Ovary (tissue), 9 donors: ENCODE data around the gene APEX1. TPM values are rescaled to one million over a fixed set of nuclear protein-coding genes. Genes with fewer than 3 reads are reported as not detected.

Experiments used
- DNase-seq, 5 donors: peaks; one replicate each; pipeline ENCODE4 v3.0.0-alpha.2; 2019 to 2020
- H3K27ac ChIP-seq, 2 donors: fragments of 200-600 bp; one replicate each; pipeline versions ENCODE4 v1.5.1 to v1.8.0; 2019 to 2022
- H3K27me3 ChIP-seq: fragments of 200-600 bp; one replicate; pipeline ENCODE4 v1.8.0; 2022
- H3K36me3 ChIP-seq: fragments of 200-600 bp; sonication (generic); one replicate; pipeline ENCODE4 v1.5.1; 2019
- H3K4me1 ChIP-seq: one replicate; pipeline ENCODE4 v1.8.1; 2013; ENCODE audit warnings: mild to moderate bottlenecking, moderate library complexity; ENCODE audit not compliant: insufficient read depth
- H3K4me3 ChIP-seq: fragments of 200-600 bp; sonication (generic); one replicate; pipeline ENCODE4 v1.5.1; 2017
- H3K9me3 ChIP-seq, 2 donors: fragments of 200-600 bp in 1 of 2; sonication (generic) in 1 of 2; one replicate each; pipeline versions ENCODE4 v1.5.1 to v1.8.1; 2013 to 2019; ENCODE audit warnings: mild to moderate bottlenecking in 1 of 2, moderate library complexity in 1 of 2
- EP300 ChIP-seq: sonication (generic); formaldehyde crosslinking; IDR thresholded peaks from one replicate; pipeline ENCODE4 v1.6.1; 2017; ENCODE audit warnings: antibody characterized with exemption
- POLR2A ChIP-seq: fragments of 450-650 bp; IDR thresholded peaks from one replicate; pipeline ENCODE4 v1.6.1; 2017; ENCODE audit warnings: antibody characterized with exemption, mild to moderate bottlenecking, moderate library complexity
- WGBS, 3 donors: extraction: QIAGEN DNeasy Blood & Tissue Kit in 1 of 3; methylation state at CpG; one replicate each; pipeline versions ENCODE4 v1.1.5 to v1.1.7; 2013 to 2017; 5-methylcytosine and 5-hydroxymethylcytosine counted together
- intact Hi-C, 4 donors: fragments of 100-400 bp; cut with DNase I; formaldehyde crosslinking; loops; one replicate each; pipeline versions ENCODE4 v1.11.0 to v1.15.1; 2022 to 2023
- polyA plus RNA-seq, 2 donors: library from polyadenylated mRNA; stranded (reverse); fragments of 200-250 nt in 1 of 2; fragments of 350-450 nt in 1 of 2; fragmentation: Illumina TruSeq in 1 of 2; extraction: RNeasy Lipid Tissue Mini Kit (QIAGEN cat#74804) in 1 of 2; gene quantifications; one replicate each; pipeline ENCODE4 v1.2.3, GENCODE V29; 2013 to 2014
- total RNA-seq, 7 donors: library from RNA; depleted of rRNA in 2 of 7; stranded (reverse); fragments of >200 nt in 2 of 7; fragmentation: NEBNext Ultra II Directional in 3 of 7; extraction: Animal tissue kit (Norgen Biotek cat#: 25700) in 3 of 7; gene quantifications; one replicate each; pipeline versions ENCODE4 v1.1.0 to v1.2.4, GENCODE V29; 2016 to 2023
- TF ChIP-seq, protein P1 (sequence below), 3 donors: fragments of 450-650 bp in 2 of 3; fragments of 200-600 bp in 1 of 3; IDR thresholded peaks; one replicate each; pipeline versions ENCODE4 v1.5.1 to v1.8.0; 2016 to 2022; ENCODE audit warnings: antibody characterized with exemption in 3 of 3, mild to moderate bottlenecking in 1 of 3
- donor health status: DM: no; HTN: no; CAD: no; lungs with moderate emphysema.
- donor health status: DM: no; HTN: no; CAD: no.
- donor health status: Bipolar disorder and iron deficiency.
- donor health status: DM: yes; HTN: yes; CAD: no.
- donor health status: DM: no; HTN: no; CAD: no.
- donor health status: DM: yes; HTN: yes; CAD: no.

Gene APEX1
- total and polyA plus RNA-seq, 9 donors, result 141 to 292 (median 170) TPM

DNA sequence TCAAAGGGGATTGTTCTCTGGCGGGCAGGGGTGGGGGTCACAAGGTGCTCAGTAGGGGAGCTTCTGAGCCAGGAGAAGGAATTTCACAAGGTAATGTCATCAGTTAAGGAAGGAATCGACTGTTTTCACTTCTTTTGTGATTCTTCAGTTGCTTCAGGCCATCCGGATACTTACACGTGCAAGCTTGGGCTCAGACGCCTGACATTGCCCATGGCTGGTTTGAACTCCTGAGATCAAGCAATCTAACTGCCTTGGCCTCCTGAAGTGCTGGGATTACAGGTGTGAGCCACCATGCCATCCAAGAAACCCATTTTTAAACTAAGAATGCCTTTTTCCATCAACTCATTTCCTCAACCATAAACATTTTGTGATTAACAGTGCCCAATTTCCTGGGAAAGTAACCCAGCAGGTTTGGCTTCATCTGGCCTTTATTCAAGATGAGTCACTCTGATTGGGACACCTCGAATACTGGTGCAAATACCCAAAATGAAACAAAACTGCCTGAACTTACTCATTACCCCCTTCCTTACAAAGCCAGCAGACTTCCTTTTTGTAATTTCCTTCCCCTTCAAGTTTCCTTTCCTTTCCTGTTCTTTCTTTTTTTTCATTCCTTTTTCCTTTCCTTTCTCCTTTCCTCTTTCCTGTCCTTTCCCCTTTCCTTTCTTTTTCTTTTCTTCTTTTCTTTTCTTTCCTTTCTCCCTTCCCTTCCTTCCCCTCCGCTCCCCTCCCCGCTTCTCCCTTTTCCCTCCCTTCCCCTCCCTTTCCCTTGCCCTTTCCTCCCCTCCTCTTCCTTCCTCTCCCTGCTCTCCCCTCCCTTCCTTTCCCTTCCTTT lies 40.1 kb downstream of the APEX1 start:
- H3K27me3 ChIP-seq, result no peaks in the 10 kb centered on the region
- no peaks in the 10 kb centered on the region for H3K9me3 ChIP-seq
- no peak for DNase-seq
- no peaks in the 10 kb centered on the region for H3K36me3 ChIP-seq
- TF ChIP-seq EP300 (no peak), POLR2A (no peak)
- TF ChIP-seq, protein P1, sequence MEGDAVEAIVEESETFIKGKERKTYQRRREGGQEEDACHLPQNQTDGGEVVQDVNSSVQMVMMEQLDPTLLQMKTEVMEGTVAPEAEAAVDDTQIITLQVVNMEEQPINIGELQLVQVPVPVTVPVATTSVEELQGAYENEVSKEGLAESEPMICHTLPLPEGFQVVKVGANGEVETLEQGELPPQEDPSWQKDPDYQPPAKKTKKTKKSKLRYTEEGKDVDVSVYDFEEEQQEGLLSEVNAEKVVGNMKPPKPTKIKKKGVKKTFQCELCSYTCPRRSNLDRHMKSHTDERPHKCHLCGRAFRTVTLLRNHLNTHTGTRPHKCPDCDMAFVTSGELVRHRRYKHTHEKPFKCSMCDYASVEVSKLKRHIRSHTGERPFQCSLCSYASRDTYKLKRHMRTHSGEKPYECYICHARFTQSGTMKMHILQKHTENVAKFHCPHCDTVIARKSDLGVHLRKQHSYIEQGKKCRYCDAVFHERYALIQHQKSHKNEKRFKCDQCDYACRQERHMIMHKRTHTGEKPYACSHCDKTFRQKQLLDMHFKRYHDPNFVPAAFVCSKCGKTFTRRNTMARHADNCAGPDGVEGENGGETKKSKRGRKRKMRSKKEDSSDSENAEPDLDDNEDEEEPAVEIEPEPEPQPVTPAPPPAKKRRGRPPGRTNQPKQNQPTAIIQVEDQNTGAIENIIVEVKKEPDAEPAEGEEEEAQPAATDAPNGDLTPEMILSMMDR (IDR thresholded peaks at IDR 0.05), result no peak
- no peaks in the 10 kb centered on the region for H3K4me1 ChIP-seq
- intact Hi-C loops, result no loop called here
- WGBS, 3 donors, result 72 to 78% (median 73%) methylated on average over 8 of the region's 8 CpGs
- no peak overlapping the region for H3K27ac ChIP-seq
- H3K4me3 ChIP-seq, result no peak overlapping the region

DNA sequence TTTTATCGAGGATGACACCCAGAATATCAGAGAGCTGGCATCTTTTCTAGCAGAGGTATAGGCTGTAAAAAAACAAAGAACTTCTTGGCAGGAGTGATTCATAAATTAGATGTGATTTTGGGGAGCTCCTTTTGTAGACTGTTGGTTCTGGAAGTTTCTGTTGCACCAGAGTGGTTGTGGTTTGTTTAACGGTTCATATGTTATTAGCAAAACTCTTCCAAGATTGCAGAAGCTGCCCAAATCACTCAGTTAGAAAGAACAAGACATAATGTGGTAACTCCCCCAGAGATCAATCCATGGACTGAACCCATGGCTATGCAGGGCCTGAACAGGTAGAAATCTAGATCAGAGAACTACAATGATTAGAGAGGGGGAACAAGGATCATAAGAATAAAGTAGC lies 43.6 kb downstream of the APEX1 start:
- no peaks in the 10 kb centered on the region for H3K36me3 ChIP-seq
- H3K4me3 ChIP-seq, result no peak overlapping the region
- H3K27me3 ChIP-seq, result no peaks in the 10 kb centered on the region
- no peaks in the 10 kb centered on the region for H3K9me3 ChIP-seq
- intact Hi-C loops, result no loop called here
- DNase-seq, result no peak
- WGBS, 3 donors, result 77 to 84% (median 77%) methylated on average over 2 of the region's 2 CpGs
- H3K27ac ChIP-seq, result no peak overlapping the region
- no peaks in the 10 kb centered on the region for H3K4me1 ChIP-seq
- TF ChIP-seq, protein P1 (IDR thresholded peaks at IDR 0.05), result no peak
- no peak for TF ChIP-seq POLR2A

- H3K4me3 ChIP-seq, result no peak overlapping the region
- no peaks in the 10 kb centered on the region for H3K4me1 ChIP-seq
- no peak for TF ChIP-seq POLR2A
- TF ChIP-seq, protein P1 (IDR thresholded peaks at IDR 0.05), result no peak
- no peak for TF ChIP-seq EP300
- 62 to 74% (median 67%) methylated on average over 4 of the region's 4 CpGs for WGBS, 3 donors
- no peaks in the 10 kb centered on the region for H3K27me3 ChIP-seq
- no peak overlapping the region for H3K27ac ChIP-seq
- no peak for DNase-seq
- H3K9me3 ChIP-seq, result no peaks in the 10 kb centered on the region
- H3K36me3 ChIP-seq, result no peaks in the 10 kb centered on the region
- intact Hi-C loops, result no loop called here
Measured at GRCh38 chr14:20499108-20499507, 44.1 kb downstream of the APEX1 start.

DNA sequence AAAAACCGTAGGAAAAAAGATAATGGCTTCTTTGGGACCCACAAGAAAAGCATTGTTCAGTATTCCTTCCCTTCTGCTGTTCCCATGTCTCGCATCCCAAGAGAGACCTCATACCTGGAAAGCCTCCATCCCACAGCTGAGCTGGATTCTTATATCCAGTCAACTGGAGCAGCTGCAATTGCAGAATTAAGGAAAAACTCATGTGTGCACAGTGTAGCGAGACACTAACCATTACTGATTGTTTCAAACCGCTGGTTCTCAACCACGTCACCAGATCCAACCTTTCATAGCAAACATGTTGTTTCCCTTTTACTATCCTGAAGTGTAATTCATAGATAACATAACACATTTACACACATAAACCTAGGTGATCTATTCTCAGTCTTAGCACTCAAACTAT lies 44.9 kb downstream of the APEX1 start:
- WGBS, 3 donors, result 85 to 91% (median 85%) methylated on average over 5 of the region's 5 CpGs
- no peaks in the 10 kb centered on the region for H3K9me3 ChIP-seq
- H3K27me3 ChIP-seq, result no peaks in the 10 kb centered on the region
- intact Hi-C loops, result no loop called here
- no peak overlapping the region for H3K27ac ChIP-seq
- H3K4me3 ChIP-seq, result no peak overlapping the region
- no peaks in the 10 kb centered on the region for H3K4me1 ChIP-seq
- DNase-seq, result no peak
- no peak for TF ChIP-seq EP300
- TF ChIP-seq POLR2A, result no peak
- TF ChIP-seq, protein P1 (IDR thresholded peaks at IDR 0.05), result no peak
- no peaks in the 10 kb centered on the region for H3K36me3 ChIP-seq
